Midbrain (tissue), 1 donor: ENCODE measurements around the gene CSTF2.
"Not testable (repeated sequence)": the region's sequence is repeated elsewhere in the genome, so short reads cannot be mapped to it uniquely, and the experiment has no call there.

Source experiments
- DNase-seq: peaks from one replicate; lab custom pipeline; 2025; lab: John Stamatoyannopoulos, UW

The CSTF2 gene, protein sequence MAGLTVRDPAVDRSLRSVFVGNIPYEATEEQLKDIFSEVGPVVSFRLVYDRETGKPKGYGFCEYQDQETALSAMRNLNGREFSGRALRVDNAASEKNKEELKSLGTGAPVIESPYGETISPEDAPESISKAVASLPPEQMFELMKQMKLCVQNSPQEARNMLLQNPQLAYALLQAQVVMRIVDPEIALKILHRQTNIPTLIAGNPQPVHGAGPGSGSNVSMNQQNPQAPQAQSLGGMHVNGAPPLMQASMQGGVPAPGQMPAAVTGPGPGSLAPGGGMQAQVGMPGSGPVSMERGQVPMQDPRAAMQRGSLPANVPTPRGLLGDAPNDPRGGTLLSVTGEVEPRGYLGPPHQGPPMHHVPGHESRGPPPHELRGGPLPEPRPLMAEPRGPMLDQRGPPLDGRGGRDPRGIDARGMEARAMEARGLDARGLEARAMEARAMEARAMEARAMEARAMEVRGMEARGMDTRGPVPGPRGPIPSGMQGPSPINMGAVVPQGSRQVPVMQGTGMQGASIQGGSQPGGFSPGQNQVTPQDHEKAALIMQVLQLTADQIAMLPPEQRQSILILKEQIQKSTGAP

DNA sequence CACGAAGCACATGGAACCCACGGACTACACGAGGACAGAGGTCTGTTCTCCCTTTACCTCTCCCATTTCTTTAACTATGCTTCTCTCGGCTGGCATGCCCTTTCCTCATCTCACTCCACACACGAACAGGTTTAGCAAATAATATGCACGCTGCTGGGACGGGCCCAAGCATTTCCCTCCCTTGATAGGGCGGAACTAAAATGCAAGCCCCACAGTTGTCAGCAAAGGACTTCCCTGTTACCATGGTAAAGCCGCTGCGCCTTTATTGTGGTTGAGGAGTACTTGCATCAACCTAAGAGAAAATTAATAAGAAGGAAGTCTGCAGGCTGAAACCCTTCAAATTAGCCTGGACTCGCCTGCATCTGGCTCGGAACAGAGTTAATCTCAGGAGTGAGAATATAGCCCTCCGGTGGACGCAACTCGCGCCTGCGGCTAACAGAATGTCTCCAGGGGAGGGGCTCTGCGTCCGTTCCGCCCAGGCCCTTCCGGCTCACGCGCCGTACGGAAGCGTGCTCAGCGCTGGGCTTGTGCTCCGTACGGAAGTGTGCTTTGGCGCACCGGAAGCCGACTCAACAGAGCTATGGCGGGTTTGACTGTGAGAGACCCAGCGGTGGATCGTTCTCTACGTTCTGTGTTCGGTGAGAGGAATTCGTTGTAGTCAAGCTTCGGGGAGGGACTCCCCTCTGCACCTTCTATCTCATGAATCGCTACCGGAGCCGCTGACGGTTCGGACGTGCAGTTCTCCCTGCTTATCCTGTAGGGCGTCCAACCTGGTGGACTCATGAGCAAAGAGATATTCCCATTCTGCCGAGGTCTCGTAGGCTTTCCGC, at the start of gene CSTF2:
CSTF2 (plus strand) TSS at position 555 of the 830 bp plus-strand sequence; CDS start at position 581, 26 bp downstream.
- DNase-seq: peak; percentile 81

GRCh38 chrX:100796371-100796770, 23.8 kb upstream of the CSTF2 start:
- not testable (repeated sequence) for DNase-seq

DNA sequence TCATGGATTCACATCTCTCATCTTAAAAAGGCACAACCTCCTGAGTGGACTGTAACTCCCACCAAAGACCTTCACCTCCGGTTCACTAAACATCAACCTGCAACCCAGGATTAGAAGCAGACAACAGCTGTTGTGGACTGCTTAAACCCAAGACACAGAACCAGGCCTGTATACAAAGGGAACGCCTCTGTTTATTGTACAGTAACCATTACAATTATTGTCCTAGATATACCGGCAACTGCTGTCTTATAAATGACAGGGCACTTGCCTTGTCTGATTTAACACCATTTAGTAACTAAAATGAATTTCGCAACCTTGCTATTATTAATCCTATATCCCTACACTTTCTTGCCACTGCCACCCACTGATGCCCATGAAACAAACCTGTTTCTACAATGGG, 22.8 kb upstream of the CSTF2 start:
- no peak for DNase-seq

- no peak for DNase-seq
These were observed 21.5 kb upstream of the CSTF2 start for GRCh38 chrX:100798484-100799214.

GRCh38 chrX:100802843-100803242, 17.3 kb upstream of the CSTF2 start:
- DNase-seq: no peak

- DNase-seq: no peak
These were observed 15.4 kb upstream of the CSTF2 start for GRCh38 chrX:100804780-100805179.

DNA sequence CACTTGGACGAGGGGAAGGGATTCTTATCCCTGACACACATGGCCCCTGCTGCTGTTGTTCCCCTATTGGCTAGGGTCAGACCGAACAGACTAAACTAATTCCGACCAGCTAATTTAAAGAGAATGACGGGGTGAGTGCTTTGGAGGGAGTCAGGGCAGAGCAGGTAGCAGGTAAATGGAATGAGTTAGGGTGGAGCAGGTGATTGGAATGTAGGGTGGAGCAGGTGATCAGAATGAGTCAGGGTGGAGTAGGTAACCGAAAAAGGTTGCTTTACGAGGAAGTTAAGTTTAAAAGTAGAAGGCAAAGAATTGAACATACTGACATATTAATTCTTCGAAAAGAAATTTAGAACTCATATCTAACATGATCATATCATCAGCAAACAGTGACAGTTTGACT, 11.9 kb upstream of the CSTF2 start:
- DNase-seq: not testable (repeated sequence)

DNA sequence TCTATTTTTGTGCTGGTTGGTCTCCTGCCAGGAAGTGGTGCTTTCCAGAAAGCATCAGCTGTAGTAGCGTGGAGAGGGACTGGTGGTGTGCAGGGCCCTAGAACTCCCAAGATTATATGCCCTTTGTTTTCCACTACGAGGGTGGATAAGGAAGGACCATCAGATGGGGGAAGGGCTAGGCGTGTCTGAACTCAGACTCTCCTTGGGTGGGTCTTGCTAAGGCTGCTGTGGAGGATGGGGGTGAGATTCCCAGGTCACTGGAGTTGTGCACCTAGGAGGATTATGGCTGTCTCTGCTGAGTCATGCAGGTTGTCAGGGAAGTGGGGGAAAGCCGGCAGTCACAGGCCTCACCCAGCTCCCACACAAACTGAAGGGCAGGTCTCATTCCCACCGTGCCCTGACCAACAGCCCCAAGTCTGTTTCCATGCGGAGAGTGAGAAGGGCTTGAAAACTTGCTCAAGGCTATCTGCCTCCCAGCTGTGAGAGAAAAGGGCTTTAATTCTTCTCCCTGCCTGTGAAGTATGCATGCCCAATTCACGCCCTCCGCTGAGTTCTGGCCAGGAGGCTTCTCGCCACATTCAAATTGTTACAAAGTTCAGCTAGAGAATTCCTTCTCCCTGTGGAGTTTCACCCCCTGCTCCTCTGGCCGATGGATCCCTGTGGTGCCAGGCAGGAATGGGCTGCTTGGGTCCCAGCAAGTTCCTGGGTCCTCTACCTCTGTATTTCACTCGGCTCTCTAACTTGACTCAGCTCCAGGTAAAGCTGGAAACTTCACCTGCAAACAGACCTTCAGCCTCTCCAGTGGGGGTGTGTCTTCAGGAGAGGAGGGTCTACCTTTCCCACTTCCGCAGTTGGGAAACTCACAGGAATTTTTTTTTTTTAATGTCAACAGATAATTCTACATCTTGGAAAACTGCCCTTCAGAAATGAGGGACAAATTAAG, 7.7 kb upstream of the CSTF2 start:
- no peak for DNase-seq

DNA sequence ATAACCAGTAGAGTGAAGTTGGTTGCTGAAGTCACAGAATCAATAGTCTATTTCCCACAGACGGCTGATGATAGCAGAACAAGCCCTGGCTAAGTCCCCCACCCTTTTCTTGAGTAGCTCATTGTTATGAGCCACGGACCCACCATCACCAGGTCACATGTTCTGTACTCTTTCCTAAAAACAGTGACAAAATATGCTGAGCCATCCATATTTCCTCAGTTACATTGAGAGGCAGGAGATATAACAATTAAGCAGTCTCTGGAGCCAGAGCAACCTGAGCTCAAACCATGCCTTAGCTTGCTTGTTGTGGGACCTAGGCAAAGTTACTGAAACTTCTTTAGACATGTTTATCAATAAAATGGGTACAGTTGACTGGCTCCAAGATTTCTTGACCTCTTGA, 2.9 kb upstream of the CSTF2 start:
- no peak for DNase-seq

DNA sequence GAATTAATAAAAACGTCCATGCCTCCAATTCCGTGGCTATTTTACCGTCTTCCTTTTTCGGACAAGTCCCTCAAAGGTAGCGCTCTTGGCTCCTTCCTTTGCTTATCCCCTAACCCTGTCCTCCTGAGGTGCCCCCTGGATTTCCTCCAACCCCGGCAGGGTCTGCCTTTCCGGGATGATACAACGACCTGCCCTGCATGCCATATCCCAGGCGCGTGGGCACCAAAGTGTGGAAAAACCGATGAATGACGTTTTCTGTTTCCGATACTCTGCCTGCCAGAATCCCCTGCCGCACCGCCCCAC, 706 bp upstream of the CSTF2 start:
- DNase-seq: no peak

DNA sequence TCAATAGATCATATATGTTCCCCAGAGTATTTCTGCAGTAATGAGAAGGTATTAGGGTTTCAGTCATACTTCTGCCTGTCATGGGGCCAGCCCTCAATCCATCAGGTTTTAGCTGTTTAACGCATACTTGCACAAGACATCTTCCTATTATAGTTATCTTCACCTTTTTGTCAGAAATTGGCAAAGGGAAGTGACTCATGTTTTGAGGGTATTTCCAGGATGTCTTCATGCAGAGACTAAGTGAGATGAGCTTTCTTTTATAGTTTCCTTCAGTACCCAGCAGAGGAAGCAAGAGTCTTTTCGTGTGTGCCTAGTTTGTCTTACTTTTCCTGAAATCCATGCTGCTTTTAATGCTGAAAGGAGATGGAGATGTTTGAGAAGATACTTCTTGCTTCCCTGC, 9.5 kb downstream of the CSTF2 start:
- DNase-seq: no peak

GRCh38 chrX:100830143-100830542, 10.0 kb downstream of the CSTF2 start:
- DNase-seq: no peak

- DNase-seq: no peak
These were observed 10.4 kb downstream of the CSTF2 start for GRCh38 chrX:100830547-100830946.

GRCh38 chrX:100831219-100831946, 11.2 kb downstream of the CSTF2 start:
- no peak for DNase-seq

DNA sequence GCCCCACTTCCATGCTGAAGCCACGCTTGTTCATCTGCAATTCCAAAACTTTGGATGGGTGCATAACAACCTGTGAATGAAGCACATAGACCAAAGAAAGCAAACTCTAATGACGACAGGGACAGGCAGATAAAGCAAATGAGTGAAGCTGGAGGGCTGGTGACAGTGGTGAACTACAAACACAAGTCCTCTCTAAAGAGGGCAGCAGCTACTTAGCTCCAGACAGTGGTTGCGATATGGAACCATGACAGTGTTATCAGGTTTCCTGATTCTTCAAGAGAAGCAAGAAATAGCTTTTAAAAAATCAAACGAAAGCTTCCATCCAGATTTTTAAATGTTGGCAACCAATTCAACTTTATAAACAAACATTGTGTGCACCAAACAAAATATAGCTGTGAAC, 30.1 kb downstream of the CSTF2 start:
- DNase-seq: no peak

DNA sequence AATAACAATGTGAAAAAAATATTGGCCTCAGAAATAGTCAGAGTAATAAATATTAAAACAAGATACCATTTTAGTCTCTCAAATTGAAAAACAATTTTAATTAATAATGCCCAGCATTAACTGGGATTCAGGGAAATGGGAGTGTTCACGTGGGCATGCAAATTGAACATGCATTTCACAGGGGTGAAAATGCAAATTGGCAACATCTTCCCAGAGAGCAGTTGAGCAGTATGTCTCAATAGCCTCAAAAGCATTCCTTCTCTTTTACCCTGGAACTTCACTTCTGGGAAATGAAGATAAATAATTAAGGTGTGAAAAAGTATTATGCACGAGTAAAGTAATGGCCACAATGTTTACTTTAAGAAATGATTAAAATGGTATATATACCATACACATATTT, 32.6 kb downstream of the CSTF2 start:
- DNase-seq: no peak

DNA sequence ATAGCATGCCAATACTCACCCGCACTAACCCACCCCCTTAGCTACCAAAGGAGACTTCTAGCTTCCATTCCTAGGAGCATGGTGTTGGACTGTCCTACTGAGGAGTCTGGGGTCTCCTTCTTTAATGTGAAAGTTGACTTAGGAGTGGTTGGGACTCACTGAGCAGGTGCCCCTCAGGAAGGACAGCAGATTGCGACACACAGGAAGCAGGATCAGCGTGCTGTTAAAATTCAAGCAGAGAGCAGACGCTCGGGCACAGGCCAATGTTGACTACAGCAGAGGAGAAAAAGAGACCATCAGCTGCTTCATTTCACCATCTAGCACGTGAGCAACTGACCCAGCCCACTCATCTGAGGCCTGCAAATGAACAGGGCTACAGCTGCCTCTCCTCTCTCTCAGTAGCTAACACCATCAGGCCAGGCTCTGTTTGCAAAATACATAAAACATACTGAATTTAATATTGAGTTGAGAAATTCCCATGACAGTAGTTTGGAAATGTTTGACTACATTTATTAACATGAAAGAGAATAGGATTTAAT, 43.2 kb downstream of the CSTF2 start:
- no peak for DNase-seq

- no peak for DNase-seq
These were observed 44.6 kb downstream of the CSTF2 start for GRCh38 chrX:100864657-100865391.

- no peak for DNase-seq
These were observed 48.1 kb downstream of the CSTF2 start for GRCh38 chrX:100868273-100868672.
